K562 (cell line): Measurements from ENCODE around the gene ASF1B. TPM values are rescaled to one million over a fixed set of nuclear protein-coding genes. Genes with fewer than 3 reads are reported as not detected.

Source experiments
- SPI1 ChIP-seq: IDR thresholded peaks from 2 replicates; pipeline ENCODE4 v1.6.1; 2011; ENCODE audit warnings: low read depth, low read length, control low read depth, borderline replicate concordance
- TGIF2 ChIP-seq: sonication (generic); formaldehyde crosslinking; IDR thresholded peaks from 2 replicates; pipeline ENCODE4 v1.8.1; 2022; ENCODE audit warnings: mild to moderate bottlenecking, missing genetic modification reagents, moderate library complexity
- ZFX ChIP-seq: sonication (generic); formaldehyde crosslinking; IDR thresholded peaks from 2 replicates; pipeline ENCODE4 v1.8.0; 2022; ENCODE audit warnings: mild to moderate bottlenecking, missing genetic modification reagents, moderate library complexity
- ZSCAN32 ChIP-seq: fragments of 450-650 bp; formaldehyde crosslinking; IDR thresholded peaks from 2 replicates; pipeline ENCODE4 v1.4.0; 2020; ENCODE audit warnings: mild to moderate bottlenecking, moderate library complexity
- polyA plus RNA-seq, 8 experiments: library from polyadenylated mRNA; depleted of rRNA in 4 of 8; stranded (reverse) in 5 of 8; unstranded in 3 of 8; fragments of >200 nt; fragmentation: Nextera tagmentation in 2 of 8; fragmentation: Illumina TruSeq in 1 of 8; extraction: Ambion mirVana in 2 of 8; extraction: Trizol in 1 of 8; gene quantifications; 2 replicates each; pipeline versions ENCODE4 v1.2.1 to v1.2.3, GENCODE V29; 2011 to 2014; ENCODE audit warnings: inconsistent platforms in 1 of 8, missing spikeins in 1 of 8
- total RNA-seq, 7 experiments: library from RNA; depleted of rRNA in 6 of 7; stranded (reverse); fragments of >200 nt in 6 of 7; fragmentation: Illumina TruSeq in 2 of 7; extraction: Trizol in 2 of 7; gene quantifications; 2 replicates each; pipeline versions ENCODE4 v1.2.1 to v1.2.3, GENCODE V29; 2011 to 2021; ENCODE audit warnings: low replicate concordance in 1 of 7
- TF ChIP-seq, protein P1 (sequence below): fragments of 450-650 bp; IDR thresholded peaks from 2 replicates; pipeline ENCODE4 v1.6.1; 2016; ENCODE audit warnings: borderline replicate concordance
- TF ChIP-seq, protein P2 (sequence below): sonication (generic); formaldehyde crosslinking; IDR thresholded peaks from 2 replicates; pipeline ENCODE4 v1.8.0; 2023; ENCODE audit warnings: mild to moderate bottlenecking, missing genetic modification reagents

Gene ASF1B
- total and polyA plus RNA-seq, 9 of the 15 experiments (the other 6 are each of a cell fraction or from before 2014, with no cell fraction given) = 6.0 to 69.4 (median 53.3) TPM

DNA sequence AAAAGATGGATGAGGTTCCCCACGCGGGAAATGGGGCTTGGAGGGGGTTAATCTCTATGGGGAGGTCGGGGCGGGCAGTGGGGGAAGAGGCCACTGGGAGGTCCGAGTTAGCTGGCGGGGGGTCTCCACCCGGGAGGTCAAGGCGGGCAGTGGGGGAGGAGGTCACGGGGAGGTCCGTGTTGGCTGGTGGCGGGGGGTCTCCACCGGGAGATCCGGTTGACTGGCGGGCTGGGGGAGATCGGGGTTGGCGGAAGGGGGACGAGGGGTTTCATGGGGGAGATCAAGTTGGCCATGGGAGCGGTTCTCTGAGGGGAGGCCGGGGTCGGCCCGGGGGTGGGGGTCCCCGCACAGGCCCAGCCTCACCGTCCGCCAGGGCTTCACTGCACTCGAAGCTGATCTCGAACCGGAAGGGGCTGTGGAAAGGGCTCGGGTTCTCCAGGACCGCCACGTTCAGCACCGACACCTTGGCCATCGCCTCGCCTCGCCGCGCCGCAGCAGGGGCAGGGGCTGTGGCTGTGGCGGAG is 342 bp downstream of the ASF1B start (continued):
- TF ChIP-seq, protein P1, sequence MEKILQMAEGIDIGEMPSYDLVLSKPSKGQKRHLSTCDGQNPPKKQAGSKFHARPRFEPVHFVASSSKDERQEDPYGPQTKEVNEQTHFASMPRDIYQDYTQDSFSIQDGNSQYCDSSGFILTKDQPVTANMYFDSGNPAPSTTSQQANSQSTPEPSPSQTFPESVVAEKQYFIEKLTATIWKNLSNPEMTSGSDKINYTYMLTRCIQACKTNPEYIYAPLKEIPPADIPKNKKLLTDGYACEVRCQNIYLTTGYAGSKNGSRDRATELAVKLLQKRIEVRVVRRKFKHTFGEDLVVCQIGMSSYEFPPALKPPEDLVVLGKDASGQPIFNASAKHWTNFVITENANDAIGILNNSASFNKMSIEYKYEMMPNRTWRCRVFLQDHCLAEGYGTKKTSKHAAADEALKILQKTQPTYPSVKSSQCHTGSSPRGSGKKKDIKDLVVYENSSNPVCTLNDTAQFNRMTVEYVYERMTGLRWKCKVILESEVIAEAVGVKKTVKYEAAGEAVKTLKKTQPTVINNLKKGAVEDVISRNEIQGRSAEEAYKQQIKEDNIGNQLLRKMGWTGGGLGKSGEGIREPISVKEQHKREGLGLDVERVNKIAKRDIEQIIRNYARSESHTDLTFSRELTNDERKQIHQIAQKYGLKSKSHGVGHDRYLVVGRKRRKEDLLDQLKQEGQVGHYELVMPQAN = peak; percentile 86; the same call in 1 of the 2 replicates
- TF ChIP-seq ZSCAN32 (no peak), ZFX (CRISPR knock-in tag) (peak; percentile 56; the same call in 1 of the 2 replicates), TGIF2 (CRISPR knock-in tag) (peak; percentile 62; the same call in 1 of the 2 replicates), SPI1 (no peak)
- TF ChIP-seq, protein P2, sequence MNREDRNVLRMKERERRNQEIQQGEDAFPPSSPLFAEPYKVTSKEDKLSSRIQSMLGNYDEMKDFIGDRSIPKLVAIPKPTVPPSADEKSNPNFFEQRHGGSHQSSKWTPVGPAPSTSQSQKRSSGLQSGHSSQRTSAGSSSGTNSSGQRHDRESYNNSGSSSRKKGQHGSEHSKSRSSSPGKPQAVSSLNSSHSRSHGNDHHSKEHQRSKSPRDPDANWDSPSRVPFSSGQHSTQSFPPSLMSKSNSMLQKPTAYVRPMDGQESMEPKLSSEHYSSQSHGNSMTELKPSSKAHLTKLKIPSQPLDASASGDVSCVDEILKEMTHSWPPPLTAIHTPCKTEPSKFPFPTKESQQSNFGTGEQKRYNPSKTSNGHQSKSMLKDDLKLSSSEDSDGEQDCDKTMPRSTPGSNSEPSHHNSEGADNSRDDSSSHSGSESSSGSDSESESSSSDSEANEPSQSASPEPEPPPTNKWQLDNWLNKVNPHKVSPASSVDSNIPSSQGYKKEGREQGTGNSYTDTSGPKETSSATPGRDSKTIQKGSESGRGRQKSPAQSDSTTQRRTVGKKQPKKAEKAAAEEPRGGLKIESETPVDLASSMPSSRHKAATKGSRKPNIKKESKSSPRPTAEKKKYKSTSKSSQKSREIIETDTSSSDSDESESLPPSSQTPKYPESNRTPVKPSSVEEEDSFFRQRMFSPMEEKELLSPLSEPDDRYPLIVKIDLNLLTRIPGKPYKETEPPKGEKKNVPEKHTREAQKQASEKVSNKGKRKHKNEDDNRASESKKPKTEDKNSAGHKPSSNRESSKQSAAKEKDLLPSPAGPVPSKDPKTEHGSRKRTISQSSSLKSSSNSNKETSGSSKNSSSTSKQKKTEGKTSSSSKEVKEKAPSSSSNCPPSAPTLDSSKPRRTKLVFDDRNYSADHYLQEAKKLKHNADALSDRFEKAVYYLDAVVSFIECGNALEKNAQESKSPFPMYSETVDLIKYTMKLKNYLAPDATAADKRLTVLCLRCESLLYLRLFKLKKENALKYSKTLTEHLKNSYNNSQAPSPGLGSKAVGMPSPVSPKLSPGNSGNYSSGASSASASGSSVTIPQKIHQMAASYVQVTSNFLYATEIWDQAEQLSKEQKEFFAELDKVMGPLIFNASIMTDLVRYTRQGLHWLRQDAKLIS = 0 out of 2 replicates have a peak, but pooled peaks have one; percentile 66
